HG03045 (cell line): ENCODE data around the gene NEDD8.

Experiments
- ATAC-seq: cut with Tn5 transposase; IDR thresholded peaks from one replicate; pipeline ENCODE4 v1.9.1; 2021; ENCODE audit warnings: mild to moderate bottlenecking, moderate library complexity; ENCODE audit not compliant: unreplicated experiment

Gene NEDD8

DNA sequence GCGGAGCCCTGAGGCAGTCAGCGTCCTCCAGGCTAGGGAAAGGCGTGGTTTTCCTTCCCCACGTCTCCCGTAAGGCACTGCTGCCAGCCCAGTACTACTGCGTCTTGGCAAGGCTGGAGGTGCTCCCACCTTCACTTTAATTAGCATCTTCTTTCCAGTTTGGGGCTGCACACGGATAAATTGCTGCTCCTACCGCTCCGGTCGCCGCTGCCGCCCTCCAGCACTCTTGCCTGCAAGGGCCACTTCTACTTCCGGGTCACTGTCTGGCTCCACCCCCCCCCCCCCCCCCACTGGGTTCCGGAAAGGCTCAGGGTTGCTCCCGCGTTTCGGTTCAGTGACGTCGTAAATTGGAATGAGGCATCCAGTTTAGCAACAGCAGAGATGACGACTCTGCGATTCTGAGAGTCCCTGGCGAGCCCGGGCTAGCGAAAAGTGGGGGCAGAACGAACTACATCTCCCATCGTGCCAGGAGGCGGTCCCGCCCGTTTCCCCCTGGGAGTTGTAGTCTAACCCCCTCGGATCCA is at the start of gene NEDD8:
TSS of gene NEDD8 (minus strand) at position 247 of the 524 bp plus-strand sequence. CDS start at position 147, 100 bp downstream.
- ATAC-seq, result peak; percentile 70

DNA sequence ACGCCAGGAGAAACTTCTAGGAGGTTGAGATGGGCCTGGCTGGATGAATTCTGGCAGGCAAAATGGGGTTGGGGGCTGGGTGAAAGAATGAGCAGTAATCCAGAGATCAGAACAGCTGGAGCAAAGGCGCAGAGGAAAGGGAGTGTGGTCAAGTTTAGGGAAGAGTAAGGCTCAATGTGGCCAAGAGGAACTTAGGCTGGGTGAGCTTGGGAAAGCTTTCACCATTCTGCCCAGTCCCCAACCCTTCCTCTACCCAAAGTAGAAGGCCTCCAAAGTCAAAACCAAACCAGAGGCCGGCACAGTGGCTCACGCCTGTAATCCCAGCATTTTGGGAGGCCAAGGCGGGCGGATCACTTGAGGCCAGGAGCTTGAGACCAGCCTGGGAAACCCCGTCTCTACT is 49.5 kb upstream of the NEDD8 start:
- ATAC-seq, result no peak

- no peak for ATAC-seq
Observed at GRCh38 chr14:24280797-24281460, 48.8 kb upstream of the NEDD8 start.

DNA sequence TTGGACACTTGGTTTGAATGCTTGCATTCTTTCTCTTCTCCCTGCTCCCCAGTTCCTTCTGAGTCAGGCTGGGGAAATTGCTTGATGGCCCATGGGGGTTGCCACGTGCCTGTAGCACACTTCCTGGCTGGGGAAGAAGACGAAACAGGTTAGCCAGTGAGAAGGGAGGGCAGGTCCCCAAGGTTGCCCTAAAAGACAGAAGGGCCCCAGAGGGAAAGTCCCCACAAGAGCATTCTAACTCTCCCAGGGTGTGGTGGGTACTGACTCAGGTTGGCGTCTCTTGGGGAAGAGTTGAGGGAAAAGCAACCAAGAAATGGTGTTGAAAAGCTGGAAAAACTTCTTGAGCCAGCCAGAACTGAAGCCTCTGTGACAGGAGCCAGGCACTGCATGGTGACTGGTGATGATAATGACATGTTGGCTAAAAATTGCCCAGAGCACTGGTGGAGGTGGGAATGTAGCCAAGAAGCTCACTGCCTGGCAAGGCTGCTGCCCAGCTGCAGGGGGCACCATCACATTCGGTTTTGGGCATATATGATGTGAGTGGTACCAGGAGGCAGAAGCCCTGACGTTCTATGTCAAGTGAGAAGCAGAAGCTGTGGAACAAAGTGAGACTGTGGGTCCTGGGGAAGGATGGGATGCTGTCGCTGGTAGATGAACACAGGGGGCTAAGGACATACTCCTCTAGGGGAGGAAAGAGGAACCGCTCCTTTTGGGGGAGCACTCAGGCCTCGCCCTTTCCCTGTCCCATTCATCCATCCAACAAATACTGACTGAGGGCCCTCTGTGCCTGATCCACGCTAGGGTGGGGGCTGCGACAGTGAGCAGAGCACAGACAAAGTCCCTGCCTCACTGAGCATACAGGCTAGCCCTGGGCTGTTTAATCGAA is 47.4 kb upstream of the NEDD8 start:
- peak; percentile 41 for ATAC-seq

DNA sequence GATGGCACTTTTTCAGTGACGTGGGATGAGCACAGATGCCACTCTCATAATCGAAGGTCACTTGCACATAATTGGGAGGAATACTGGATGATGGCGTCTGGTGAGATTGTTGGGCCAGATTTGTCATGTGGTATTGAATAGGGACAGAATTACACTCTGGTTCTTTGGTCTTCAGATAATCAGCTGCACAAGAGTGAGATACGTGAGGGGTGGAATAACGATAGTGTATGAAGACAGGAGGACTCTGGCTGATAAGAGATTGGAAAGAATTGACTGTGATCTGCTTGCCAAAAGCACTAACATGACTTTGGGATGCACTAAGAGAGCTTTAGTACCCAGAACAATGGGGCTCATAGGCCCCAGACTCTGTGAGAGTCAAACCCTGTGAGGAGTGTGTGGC is 46.3 kb upstream of the NEDD8 start:
- no peak for ATAC-seq

DNA sequence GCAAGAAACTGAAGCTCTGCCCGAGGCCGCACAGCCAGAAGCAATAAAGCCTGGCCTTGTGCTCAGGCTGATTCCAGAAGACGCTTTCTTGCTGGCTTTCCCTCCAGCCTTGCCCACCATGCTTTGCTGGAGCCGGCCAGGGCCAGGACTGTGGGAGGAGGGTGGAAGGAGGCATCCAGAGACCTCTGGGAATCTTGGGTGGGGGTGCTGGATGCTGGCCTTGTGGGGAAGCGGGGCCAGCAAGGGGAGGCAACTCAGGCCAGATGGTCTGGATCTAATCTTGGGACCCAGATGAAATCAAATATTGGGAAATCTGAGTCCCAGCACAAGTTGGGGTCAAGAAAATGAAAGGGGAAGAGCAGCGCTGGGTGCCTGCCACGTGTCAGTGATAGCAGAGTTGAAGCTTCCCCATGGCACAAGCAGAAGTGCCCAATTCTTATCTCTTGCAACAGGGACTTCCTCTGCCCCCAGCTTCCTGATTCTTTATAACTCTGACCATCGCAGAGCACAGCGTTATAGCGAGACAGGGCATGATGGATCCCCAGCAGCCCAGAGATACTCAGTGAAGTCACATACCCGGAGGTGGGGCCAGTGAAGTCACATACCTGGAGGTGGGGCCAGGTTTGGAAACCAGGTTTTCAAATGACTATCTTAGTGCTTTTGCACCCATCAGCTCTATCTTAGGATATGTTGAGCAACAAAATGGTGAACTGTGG is 45.6 kb upstream of the NEDD8 start:
- ATAC-seq, result no peak

DNA sequence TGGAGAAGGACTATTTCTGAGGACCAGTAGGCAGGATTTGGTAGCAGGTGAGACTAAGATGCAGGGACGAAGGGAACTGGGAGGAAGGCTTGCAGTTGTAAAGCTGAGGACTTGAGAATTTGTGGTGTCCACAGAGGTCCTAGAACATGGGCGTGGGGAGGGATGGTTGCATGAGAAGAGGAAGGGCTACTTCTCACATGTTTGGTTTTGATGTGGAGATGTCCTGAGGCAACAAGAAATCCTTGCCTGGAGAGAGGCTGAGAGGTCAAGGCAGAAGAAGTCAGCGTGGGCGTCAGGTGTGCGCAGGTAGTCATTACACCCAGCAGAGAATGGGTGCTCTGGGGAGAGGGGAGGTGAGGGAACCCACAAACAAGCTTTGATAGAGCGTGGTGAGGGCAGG is 44.9 kb upstream of the NEDD8 start:
- no peak for ATAC-seq

DNA sequence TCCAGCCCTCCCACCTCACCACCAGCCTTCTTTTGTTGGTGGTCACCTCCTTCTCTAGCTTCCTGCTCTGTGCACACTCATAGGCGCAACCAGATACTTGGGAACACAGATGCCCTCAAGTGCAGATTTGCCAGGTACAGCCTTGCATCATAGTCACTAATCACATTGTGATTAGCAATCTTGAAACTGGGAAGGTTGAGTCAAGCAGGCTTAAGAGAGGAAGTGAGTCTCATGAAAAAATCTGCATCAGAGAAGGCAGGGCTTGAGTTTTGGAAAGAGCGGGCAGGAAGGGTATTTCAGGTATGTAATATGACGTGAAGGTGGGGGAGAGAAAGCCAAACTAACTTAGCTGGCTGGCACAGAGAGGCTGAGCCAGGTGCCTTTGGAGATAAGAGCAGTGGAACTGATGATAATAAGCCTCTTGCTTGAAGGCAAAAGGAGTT is 42.0 kb upstream of the NEDD8 start:
- ATAC-seq, result peak; percentile 30

- no peak for ATAC-seq
Observed at GRCh38 chr14:24273422-24273998, 41.3 kb upstream of the NEDD8 start.

DNA sequence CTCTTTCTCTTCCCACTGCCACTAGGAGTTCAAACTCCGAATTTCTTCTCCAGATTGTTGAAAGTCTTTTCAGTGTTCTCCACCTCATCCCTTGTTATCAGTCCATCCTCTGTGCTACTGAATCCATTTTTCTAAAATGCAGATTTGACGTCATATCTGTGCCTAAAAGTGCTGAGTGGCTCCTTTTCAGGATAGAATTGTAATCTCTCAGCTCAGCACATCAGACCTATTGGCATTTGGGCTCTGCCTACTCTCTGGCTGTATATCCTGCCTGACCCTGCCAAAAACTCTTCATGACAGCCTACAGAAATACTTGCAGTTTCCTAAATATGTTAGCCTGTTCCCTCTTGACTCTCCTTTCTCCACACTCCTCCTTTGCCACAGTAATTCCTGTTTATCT is 40.3 kb upstream of the NEDD8 start:
- ATAC-seq, result no peak

DNA sequence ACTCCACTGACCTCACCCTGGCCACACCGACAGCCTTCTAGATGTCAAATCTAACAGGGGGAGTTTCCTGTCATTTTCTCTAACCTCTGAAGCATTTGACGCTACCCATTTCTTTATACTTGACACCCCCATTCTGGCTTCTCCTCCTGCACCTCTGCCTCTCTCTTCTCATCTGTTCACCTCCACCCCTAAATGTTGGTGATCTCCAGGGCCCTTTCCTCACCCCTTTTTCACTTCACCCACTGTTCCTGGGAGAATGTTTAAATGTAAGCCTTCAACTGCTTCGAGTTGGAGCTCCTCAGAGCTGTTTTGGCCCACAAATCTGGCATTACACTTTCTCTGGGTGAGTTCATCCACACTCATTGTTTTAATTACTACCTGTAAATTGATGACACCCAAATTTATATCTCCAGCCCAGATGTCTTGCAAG is 39.7 kb upstream of the NEDD8 start:
- no peak for ATAC-seq

GRCh38 chr14:24271134-24271833 is 39.1 kb upstream of the NEDD8 start, which contains the start of gene RABGGTA:
Gene RABGGTA (minus strand): TSS chr14:24271597. CDS start chr14:24271115, 482 bp downstream.
- ATAC-seq, result peak; percentile 92

- no peak for ATAC-seq
Observed at GRCh38 chr14:24270537-24271133, 38.5 kb upstream of the NEDD8 start.

GRCh38 chr14:24269910-24270536 is 37.9 kb upstream of the NEDD8 start:
- no peak for ATAC-seq

DNA sequence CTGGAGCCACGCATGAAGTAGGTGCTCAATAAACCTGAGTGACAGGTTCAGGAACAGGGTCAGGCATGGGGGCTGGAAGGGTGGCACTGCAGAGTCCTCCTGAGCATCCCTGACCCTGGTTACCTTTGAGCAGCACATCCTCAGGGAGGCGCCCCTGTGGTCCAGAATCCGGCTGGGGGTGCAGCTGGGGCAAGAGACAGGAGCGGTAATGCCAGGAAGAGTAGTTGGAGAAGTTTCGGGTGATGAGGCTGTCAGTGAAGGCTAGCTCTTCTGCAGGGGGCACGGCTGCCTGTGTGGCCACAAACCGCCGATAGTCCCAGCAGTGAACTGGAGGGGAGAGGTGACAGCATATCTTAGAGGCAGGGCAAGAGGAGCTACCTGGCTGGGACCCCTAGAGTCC is 37.2 kb upstream of the NEDD8 start:
- ATAC-seq, result no peak

- ATAC-seq, result no peak
Observed at GRCh38 chr14:24268225-24268624, 36.1 kb upstream of the NEDD8 start.

GRCh38 chr14:24267516-24267915 is 35.3 kb upstream of the NEDD8 start:
- ATAC-seq, result no peak

DNA sequence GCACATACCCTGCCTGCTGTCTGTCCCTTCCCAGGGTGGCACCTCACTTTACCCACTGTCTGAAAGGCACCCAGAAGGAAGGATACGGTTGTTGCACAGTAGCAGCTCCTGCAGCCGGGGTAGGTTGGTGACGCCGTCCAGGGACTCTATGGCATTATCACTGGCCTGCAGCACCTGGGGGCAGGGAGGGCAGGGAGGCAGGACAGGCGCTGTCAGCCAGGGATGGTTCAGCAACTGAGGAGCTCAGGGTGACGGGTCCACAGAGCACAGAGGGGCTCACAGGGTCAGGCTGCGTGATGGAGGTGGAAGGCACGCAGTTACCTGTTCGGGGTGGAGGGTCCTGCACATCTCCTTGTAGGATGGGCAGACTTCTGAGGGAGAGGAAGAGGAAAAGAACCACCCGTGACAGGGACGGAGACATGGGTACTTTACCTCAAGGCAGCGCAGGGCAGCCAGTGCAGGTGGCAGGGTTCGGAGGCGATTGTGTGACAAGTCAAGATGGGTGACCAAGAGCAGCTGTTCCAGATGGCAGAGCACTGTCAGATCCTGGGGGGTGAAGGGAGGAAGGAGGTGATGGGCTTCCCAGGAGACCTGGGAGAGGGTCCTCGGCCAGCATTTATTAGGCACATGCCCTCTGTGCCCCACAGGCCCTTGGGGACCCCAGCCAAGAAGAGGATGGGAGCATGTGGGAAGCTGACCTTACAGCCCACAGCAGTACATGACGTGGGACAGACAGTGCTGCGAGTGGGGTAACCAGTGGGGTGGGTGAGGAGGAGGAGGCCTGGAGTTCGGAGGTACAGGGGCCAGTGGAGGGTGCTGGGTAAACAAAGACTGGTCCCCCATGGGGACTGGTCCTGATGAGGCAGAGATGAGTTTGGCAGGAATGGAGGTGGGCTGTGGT is 34.4 kb upstream of the NEDD8 start:
- ATAC-seq, result no peak
